Spinal cord (tissue), 10 donors: ENCODE data around the gene PRPF31. TPM values are rescaled to one million over a fixed set of nuclear protein-coding genes. Genes with fewer than 3 reads are reported as not detected.
"Not testable (repeated sequence)": the region's sequence is repeated elsewhere in the genome, so short reads cannot be mapped to it uniquely, and the experiment has no call there.

Source experiments
- DNase-seq, 6 donors: peaks; one replicate each; pipeline versions ENCODE4 v3.0.0 to v3.0.0-alpha.2; 2013 to 2015; ENCODE audit warnings: low spot score in 6 of 6, low read depth in 4 of 6
- H3K27ac ChIP-seq: one replicate; pipeline ENCODE4 v1.5.1; 2013; ENCODE audit warnings: low read depth, low read length, control low read depth
- H3K27me3 ChIP-seq: one replicate; pipeline ENCODE4 v1.6.1; 2013; ENCODE audit warnings: low read length; ENCODE audit not compliant: control insufficient read depth, insufficient read depth
- H3K36me3 ChIP-seq: one replicate; pipeline ENCODE4 v1.6.1; 2013; ENCODE audit warnings: low read length; ENCODE audit not compliant: control insufficient read depth, insufficient read depth
- H3K4me1 ChIP-seq: one replicate; pipeline ENCODE4 v1.6.1; 2013; ENCODE audit warnings: low read length; ENCODE audit not compliant: control insufficient read depth, insufficient read depth
- H3K4me3 ChIP-seq: one replicate; pipeline ENCODE4 v1.5.1; 2013; ENCODE audit warnings: low read depth, low read length, control low read depth
- H3K9me3 ChIP-seq: one replicate; pipeline ENCODE4 v1.6.1; 2013; ENCODE audit warnings: low read length; ENCODE audit not compliant: control insufficient read depth, insufficient read depth
- WGBS: methylation state at CpG from one replicate; pipeline ENCODE4 v1.1.5; 2013; ENCODE audit warnings: missing lambda C conversion rate; ENCODE audit not compliant: insufficient coverage; 5-methylcytosine and 5-hydroxymethylcytosine counted together
- polyA plus RNA-seq, 2 donors: library from polyadenylated mRNA; unstranded; fragments of 120-200 nt; gene quantifications; one replicate each; pipeline ENCODE4 v1.2.1, GENCODE V29; 2013; ENCODE audit not compliant: insufficient read length in 2 of 2
- total RNA-seq, 2 donors: library from RNA; depleted of rRNA in 1 of 2; stranded (reverse); fragments of 120-200 nt in 1 of 2; fragments of >200 nt in 1 of 2; gene quantifications; one replicate each; pipeline versions ENCODE4 v1.2.3 to v1.2.4, GENCODE V29; 2013 to 2014
- donor health status: healthy.

The PRPF31 gene
- total and polyA plus RNA-seq, 4 donors: 26.9 to 72.4 (median 62.2) TPM

DNA sequence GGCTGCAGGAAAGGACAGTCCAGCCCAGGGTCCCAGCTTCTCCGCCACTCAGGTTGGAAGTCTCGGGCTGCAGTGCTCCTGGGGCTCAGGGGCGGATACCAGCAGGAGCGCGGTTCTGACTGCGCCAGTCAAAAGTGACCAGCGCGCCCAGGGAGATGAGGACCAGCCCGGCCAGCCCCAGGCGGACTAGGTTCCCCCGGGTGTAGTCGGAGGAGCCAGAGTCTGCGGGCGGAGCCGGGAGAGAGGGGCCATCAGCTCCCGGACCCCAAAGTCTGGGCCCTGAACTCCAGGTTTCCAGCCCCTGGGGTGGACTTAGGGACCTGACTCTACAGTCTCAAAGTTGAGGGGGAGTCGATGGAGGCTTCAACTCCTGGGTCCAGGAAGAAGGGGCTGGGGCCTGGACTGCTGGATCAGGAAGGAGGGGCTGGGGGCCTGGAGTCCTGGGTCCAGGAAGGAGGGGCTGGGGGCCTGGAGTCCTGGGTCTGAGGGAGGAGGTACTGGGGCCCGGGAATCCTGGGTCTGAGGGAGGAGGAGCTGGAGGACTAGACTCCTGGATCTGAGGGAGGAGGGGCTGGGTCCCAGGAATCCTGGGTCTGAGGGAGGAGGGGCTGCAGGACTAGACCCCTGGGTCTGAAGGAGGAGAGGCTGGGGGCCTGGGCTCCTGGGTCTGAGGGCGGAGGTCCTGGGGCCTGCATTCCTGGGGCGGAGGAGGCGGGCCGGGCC lies 20.3 kb upstream of the PRPF31 start:
- peaks cover 21% of the 10 kb centered on the region for H3K27me3 ChIP-seq
- no peaks in the 10 kb centered on the region for H3K36me3 ChIP-seq
- H3K27ac ChIP-seq: no peak overlapping the region
- no peak for DNase-seq
- peaks cover 13% of the 10 kb centered on the region for H3K4me1 ChIP-seq
- H3K9me3 ChIP-seq: no peaks in the 10 kb centered on the region
- no peak overlapping the region for H3K4me3 ChIP-seq
- 70% methylated on average over 21 of the region's 22 CpGs for WGBS

DNA sequence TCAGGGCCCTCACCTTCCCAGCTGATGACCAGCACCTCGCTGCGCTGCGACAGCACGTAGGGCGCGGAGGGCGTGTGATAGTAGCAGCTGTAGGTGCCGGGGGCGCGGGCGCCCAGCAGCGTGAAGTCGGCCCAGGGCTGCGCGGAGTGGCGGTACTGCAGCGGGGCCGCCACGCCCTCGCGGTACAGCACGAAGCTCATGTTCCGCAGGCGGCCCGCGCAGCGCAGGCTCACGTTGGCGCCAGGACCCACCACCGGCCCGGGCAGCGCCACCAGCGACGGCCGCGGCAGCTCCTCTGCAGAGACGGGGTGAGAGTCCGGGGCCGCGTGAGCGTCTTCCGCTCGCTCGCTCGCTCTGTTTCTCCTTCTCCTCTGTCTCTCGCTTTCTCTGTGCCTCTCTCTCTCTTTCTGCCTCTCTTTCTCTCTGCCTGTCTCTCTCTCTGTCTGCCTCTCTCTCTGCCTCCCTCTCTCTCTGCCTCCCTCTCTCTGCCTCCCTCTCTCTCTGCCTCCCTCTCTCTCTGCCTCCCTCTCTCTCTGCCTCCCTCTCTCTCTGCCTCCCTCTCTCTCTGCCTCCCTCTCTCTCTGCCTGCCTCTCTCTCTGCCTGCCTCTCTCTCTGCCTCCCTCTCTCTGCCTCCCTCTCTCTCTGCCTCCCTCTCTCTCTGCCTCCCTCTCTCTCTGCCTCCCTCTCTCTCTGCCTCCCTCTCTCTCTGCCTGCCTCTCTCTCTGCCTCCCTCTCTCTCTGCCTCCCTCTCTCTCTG lies 19.5 kb upstream of the PRPF31 start:
- 0% methylated on average over 46 of the region's 46 CpGs for WGBS
- not testable (repeated sequence) for H3K9me3 ChIP-seq, H3K4me3 ChIP-seq, H3K27ac ChIP-seq, H3K36me3 ChIP-seq
- peaks cover 21% of the 10 kb centered on the region for H3K27me3 ChIP-seq
- H3K4me1 ChIP-seq: peaks cover 13% of the 10 kb centered on the region
- peak in 2 of 6 donors; percentile 59 to 60 for DNase-seq

DNA sequence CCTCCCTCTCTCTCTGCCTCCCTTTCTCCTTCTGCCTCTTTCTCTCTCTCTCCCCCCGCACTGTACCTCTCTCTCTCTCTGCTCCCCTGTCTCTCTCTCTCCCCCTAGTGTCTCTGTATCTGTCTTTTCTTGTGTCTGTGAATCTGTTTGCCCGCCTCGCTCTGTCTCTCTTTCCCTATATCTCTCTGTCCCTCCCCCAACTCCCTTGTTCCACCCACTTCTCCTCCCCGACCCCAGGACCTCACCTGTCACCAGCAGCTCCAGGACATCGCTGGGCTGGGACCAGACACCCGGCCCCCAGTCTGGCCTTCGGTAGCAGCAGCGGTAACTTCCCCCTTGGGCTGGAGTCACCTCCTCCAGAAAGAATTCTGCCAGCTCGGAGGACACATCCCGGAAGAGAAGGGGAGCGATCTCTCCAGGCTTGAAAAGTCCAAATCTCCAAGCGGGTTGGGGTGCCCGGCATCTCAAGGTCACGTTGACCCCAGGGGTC lies 18.9 kb upstream of the PRPF31 start:
- WGBS: 13% methylated on average over 13 of the region's 14 CpGs
- peak in 1 of 6 donors; percentile 13 for DNase-seq
- no peaks in the 10 kb centered on the region for H3K36me3 ChIP-seq
- no peak overlapping the region for H3K27ac ChIP-seq
- H3K9me3 ChIP-seq: no peaks in the 10 kb centered on the region
- H3K4me3 ChIP-seq: no peak overlapping the region
- H3K27me3 ChIP-seq: peaks cover 21% of the 10 kb centered on the region
- peaks cover 13% of the 10 kb centered on the region for H3K4me1 ChIP-seq

DNA sequence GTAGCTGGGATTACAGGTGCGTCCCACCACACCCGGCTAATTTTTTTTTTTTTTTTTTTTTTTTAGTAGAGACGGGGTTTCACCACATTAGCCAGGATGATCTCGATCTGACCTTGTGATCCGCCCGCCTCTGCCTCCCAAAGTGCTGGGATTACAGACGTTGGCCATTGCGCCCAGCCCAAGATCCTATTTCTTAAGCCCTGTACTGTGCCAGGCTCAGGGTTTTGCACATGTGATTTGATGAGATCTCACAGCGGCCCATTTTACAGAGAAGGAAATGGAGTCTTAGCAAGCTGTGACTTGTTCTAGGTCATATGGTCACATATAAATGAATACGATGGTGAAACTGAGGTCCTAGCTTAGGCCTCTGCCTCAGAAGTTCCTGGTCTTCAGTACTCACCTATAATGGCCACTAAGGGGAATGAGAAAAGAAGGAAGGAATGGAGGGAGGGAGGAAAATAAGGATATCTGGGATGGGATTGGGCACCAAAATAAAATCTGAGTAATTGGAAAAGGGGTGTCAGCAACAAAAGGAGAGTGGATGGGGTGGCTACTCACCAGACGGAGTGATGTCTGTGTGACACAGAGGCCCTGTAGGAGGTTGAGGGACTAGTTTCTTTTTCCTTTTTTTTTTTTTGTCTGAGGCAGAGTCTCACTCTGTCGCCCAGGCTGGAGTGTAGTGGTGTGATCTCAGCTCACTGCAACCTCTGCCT lies 16.2 kb upstream of the PRPF31 start:
- H3K4me3 ChIP-seq: no peak overlapping the region
- H3K27ac ChIP-seq: no peak overlapping the region
- no peak for DNase-seq
- peaks cover 21% of the 10 kb centered on the region for H3K27me3 ChIP-seq
- H3K4me1 ChIP-seq: peaks cover 30% of the 10 kb centered on the region
- H3K36me3 ChIP-seq: peaks cover 2% of the 10 kb centered on the region
- H3K9me3 ChIP-seq: no peaks in the 10 kb centered on the region
- WGBS: 86% methylated on average over 7 of the region's 12 CpGs

DNA sequence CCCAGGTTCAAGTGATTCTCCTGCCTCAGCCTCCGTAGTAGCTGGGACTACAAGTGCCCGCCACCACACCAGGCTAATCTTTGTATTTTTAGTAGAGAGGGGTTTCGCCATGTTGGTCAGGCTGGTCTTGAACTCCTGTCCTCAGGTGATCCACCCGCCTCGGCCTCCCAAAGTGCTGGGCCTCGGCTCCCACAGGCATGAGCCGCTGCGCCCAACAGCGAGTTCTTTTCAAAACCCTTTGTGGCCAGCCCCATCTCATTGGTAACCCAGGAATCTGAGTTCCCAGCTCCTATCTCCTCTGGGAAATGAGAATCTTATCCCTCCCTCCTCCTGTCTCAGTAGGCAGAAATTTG lies 15.7 kb upstream of the PRPF31 start:
- H3K4me1 ChIP-seq: peaks cover 31% of the 10 kb centered on the region
- H3K27ac ChIP-seq, DNase-seq, H3K9me3 ChIP-seq, H3K4me3 ChIP-seq, H3K36me3 ChIP-seq: not testable (repeated sequence)
- WGBS: 83% methylated on average over 9 of the region's 9 CpGs
- H3K27me3 ChIP-seq: peaks cover 21% of the 10 kb centered on the region

DNA sequence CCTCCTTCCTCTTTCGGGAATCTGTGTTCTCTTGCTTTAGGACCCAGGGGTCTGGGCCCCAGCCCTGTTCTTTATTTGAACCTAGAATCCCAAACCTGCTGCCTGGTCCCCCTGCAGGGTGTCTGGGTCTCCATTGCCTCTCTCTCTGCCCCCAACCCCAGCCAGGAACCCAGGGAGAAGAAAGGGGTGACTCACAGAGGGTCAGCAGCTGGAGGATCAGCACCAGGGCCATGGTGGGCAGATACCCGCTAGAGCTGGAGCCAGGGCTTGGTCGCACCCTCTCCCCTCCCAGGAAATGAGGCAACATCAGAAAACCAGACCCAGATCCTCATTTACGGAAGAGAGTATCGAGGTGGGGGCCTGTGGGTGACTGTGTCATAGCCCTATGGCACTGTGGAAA lies 15.0 kb upstream of the PRPF31 start, which contains the start of gene OSCAR:
TSS of gene OSCAR (minus strand) at position 243 of the 400 bp plus-strand sequence. CDS start at position 232, 11 bp downstream.
- Histone ChIP-seq H3K36me3 (peaks cover 12% of the 10 kb centered on the region), H3K4me3 (no peak within 1 kb of the TSS), H3K9me3 (no peaks in the 10 kb centered on the region), H3K27me3 (peaks cover 15% of the 10 kb centered on the region), H3K27ac (no peak within 1 kb of the TSS), H3K4me1 (peaks cover 26% of the 10 kb centered on the region)
- no peak for DNase-seq
- WGBS: 79% methylated on average over 2 of the region's 5 CpGs

DNA sequence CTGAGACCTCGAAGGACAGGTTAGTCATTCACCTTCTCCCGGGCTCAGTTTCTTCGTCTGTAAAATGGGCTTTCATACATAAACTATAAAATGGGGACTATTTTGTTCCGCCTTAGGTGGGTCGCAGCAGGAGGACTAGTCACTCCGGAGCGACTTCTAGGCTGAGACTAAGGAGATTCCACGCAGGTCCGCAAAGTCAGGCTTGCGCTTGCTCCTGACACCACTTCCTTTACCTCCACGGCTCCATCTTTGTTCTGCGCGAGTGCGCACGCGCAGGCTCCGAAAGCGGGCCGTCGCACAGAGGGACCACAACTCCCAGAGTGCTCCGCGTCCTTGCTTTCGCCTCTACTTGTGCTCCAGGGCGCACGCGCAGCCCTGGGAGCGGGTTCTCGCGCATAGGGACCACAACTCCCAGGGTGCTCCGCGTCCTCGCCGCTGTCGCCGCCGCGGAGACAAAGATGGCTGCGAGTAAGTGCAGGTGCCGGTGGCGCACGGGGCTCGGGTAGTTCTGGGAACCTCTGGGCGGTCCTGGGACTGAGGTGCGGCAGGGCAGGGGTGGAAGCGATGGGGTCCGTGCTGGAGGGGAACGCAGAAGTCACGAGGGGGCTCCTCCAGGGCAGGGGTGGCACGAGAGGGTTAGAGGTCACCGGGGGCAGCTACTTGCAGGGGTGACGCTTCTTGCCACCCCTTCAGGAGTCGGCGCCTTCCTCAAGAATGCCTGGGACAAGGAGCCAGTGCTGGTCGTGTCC lies 13.0 kb upstream of the PRPF31 start, which contains the start of gene NDUFA3:
TSS of gene NDUFA3 (plus strand) at position 435 of the 749 bp plus-strand sequence. CDS start at position 459, 24 bp downstream.
- H3K27me3 ChIP-seq: peaks cover 2% of the 10 kb centered on the region
- H3K36me3 ChIP-seq: peaks cover 33% of the 10 kb centered on the region
- H3K27ac ChIP-seq: no peak within 1 kb of the TSS
- peaks cover 18% of the 10 kb centered on the region for H3K4me1 ChIP-seq
- H3K4me3 ChIP-seq: peak within 1 kb of the TSS; percentile 87
- DNase-seq: peak; percentile 94 to 100 (median 97)
- under 1% methylated on average over 51 of the region's 54 CpGs for WGBS
- no peaks in the 10 kb centered on the region for H3K9me3 ChIP-seq

DNA sequence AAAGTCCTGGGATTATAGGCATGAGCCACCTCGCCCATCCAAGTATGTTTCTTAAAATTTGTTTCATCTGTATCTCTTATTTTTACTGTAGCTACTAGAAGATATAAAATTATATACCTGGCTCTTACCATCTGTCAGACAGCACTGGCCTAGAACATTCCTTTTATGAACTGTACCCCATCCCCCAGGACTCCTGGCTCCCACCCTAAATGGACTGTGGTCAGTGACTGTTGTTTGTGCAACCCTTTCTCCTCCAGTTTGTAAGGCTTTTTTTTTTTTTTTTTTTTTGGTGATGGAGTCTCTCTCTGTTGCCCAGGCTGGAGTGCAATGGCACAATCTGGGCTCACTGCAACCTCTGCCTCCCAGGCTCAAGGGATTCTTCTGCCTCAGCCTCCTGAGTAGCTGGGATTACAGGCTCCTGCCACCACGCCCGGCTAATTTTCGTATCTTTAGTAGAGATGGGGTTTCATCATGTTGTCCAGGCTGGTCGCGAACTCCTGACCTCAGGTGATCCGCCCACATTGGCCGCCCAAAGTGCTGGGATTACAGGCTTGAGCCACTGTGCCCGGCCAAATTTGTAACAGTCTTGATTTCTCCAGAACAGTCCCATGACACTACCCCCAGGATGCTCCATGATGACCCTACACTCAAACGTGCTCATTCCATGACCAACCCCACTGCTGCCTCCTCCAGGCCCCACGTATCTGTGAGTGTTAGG lies 10.4 kb upstream of the PRPF31 start:
- no peak for DNase-seq
- no peak overlapping the region for H3K4me3 ChIP-seq
- peaks cover 18% of the 10 kb centered on the region for H3K4me1 ChIP-seq
- H3K27me3 ChIP-seq: no peaks in the 10 kb centered on the region
- H3K9me3 ChIP-seq: no peaks in the 10 kb centered on the region
- WGBS: 95% methylated on average over 10 of the region's 11 CpGs
- no peak overlapping the region for H3K27ac ChIP-seq
- H3K36me3 ChIP-seq: peaks cover 58% of the 10 kb centered on the region
